OCI-LY7 (cell line): Measurements from ENCODE around the gene HNRNPH2. TPM values are rescaled to one million over a fixed set of nuclear protein-coding genes. Genes with fewer than 3 reads are reported as not detected.

Source experiments
- BruUV-seq: library from RNA; stranded (reverse); fragments of 400-500 nt; replicated peaks from 2 replicates; lab custom pipeline; 2021; lab: Mats Ljungman, UMichigan
- CTCF ChIA-PET: fragments of 300-600 bp; sonication (Branson Sonifier 250); formaldehyde crosslinking; loops from one replicate; lab custom pipeline; 2022; ENCODE audit warnings: antibody characterized with exemption; ENCODE audit not compliant: unreplicated experiment; lab: Charles Lee
- POLR2A ChIA-PET: fragments of 300-600 bp; sonication (Branson Sonifier 250); formaldehyde crosslinking; loops from one replicate; lab custom pipeline; 2022; ENCODE audit warnings: antibody characterized with exemption; lab: Charles Lee
- DNase-seq: peaks from one replicate; pipeline ENCODE4 v3.0.0-alpha.2; 2015; ENCODE audit warnings: low spot score
- H2AFZ ChIP-seq: fragments of 200-600 bp; sonication (generic), shearing (Covaris generic); 2 replicates; pipeline ENCODE4 v1.6.1; 2014; ENCODE audit warnings: mild to moderate bottlenecking, antibody characterized with exemption, low read length, moderate library complexity
- H3K27ac ChIP-seq: fragments of 200-600 bp; sonication (generic); 2 replicates; pipeline ENCODE4 v1.5.1; 2014; ENCODE audit warnings: mixed run types, low read depth, mild to moderate bottlenecking, moderate library complexity, low read length, inconsistent platforms; ENCODE audit not compliant: poor library complexity, severe bottlenecking
- H3K36me3 ChIP-seq: fragments of 200-600 bp; sonication (generic); 2 replicates; pipeline ENCODE4 v1.6.1; 2014; ENCODE audit warnings: mild to moderate bottlenecking, antibody characterized with exemption, low read length, moderate library complexity, mixed read lengths; ENCODE audit not compliant: insufficient read depth
- H3K4me1 ChIP-seq: fragments of 200-600 bp; sonication (generic); 2 replicates; pipeline ENCODE4 v1.5.1; 2014; ENCODE audit warnings: mild to moderate bottlenecking, low read length; ENCODE audit not compliant: insufficient read depth, poor library complexity, severe bottlenecking
- H3K4me2 ChIP-seq: fragments of 200-600 bp; sonication (generic); 2 replicates; pipeline ENCODE4 v1.6.1; 2014; ENCODE audit warnings: mild to moderate bottlenecking, low read length
- H3K4me3 ChIP-seq: fragments of 200-600 bp; sonication (generic); 2 replicates; pipeline ENCODE4 v1.5.1; 2014; ENCODE audit warnings: mild to moderate bottlenecking, low read depth, low read length; ENCODE audit not compliant: poor library complexity, severe bottlenecking
- H3K79me2 ChIP-seq: fragments of 200-600 bp; sonication (generic); 2 replicates; pipeline ENCODE4 v1.6.1; 2016; ENCODE audit warnings: low read depth, mild to moderate bottlenecking, low read length, moderate library complexity, mixed read lengths; ENCODE audit not compliant: insufficient read depth
- H3K9me2 ChIP-seq: fragments of 200-600 bp; sonication (generic); 2 replicates; pipeline ENCODE4 v1.6.1; 2016; ENCODE audit warnings: mild to moderate bottlenecking, low read length, mixed read lengths; ENCODE audit not compliant: insufficient read depth
- H3K9me3 ChIP-seq: fragments of 200-600 bp; sonication (generic); 2 replicates; pipeline ENCODE4 v1.6.1; 2014; ENCODE audit warnings: mild to moderate bottlenecking, mixed run types, low read length, mixed read lengths
- H4K20me1 ChIP-seq: fragments of 200-600 bp; sonication (generic); 2 replicates; pipeline ENCODE4 v1.6.1; 2014; ENCODE audit warnings: mild to moderate bottlenecking, antibody characterized with exemption, low read length, moderate library complexity, mixed read lengths; ENCODE audit not compliant: insufficient read depth
- CTCF ChIP-seq: fragments of 200-600 bp; sonication (generic); conservative IDR thresholded peaks from 2 replicates; pipeline ENCODE4 v1.5.1; 2014; ENCODE audit warnings: mild to moderate bottlenecking, antibody characterized with exemption, low read length, moderate library complexity, mixed read lengths
- EZH2phosphoT487 ChIP-seq: fragments of 200-600 bp; sonication (generic); IDR thresholded peaks from 2 replicates; pipeline ENCODE4 v1.6.1; 2018; ENCODE audit warnings: low read depth, borderline replicate concordance, mild to moderate bottlenecking, mixed run types, antibody characterized with exemption, low read length, moderate library complexity, mixed read lengths
- intact Hi-C: fragments of 100-400 bp; cut with micrococcal nuclease; formaldehyde crosslinking; loops from one replicate; pipeline ENCODE4 v1.10.0; 2022; ENCODE audit not compliant: unreplicated experiment
- total RNA-seq, 2 experiments: library from RNA; depleted of rRNA in 1 of 2; stranded (reverse); fragments of >200 nt in 1 of 2; shearing (Covaris generic) in 1 of 2; gene quantifications; 2 replicates each; pipeline ENCODE4 v1.2.3, GENCODE V29; 2014 to 2022

HNRNPH2 gene
- total RNA-seq, 2 experiments from 2014 or later: 23.5 to 38.1 TPM

- no peaks in the 10 kb centered on the region for H3K9me2 ChIP-seq
- H3K4me3 ChIP-seq: no peak overlapping the region
- no peak overlapping the region for H3K27ac ChIP-seq
- no peak overlapping the region for H2AFZ ChIP-seq
- CTCF ChIA-PET: no interaction called here
- POLR2A ChIA-PET: interaction anchor here (0.7 to 2.1 kb wide), 2 partner anchors 9 to 10 kb away, joined by 3 to 4 read pairs; no protein-coding TSS in a partner anchor
- peak overlapping the region; percentile 86; the same call in 1 of the 2 replicates for H3K4me2 ChIP-seq
- H4K20me1 ChIP-seq: no peaks in the 10 kb centered on the region
- H3K9me3 ChIP-seq: no peaks in the 10 kb centered on the region
- H3K79me2 ChIP-seq: peaks cover 60% of the 10 kb centered on the region
- BruUV-seq: no TSS peak
- H3K36me3 ChIP-seq: peaks cover 27% of the 10 kb centered on the region
- peaks cover 57% of the 10 kb centered on the region for H3K4me1 ChIP-seq
- no peak for DNase-seq
- intact Hi-C loops: loop anchor here (10.0 kb wide), 1 partner anchor 464 kb away; the partner anchor contains the start of gene XKRX
- TF ChIP-seq CTCF: no peak
- no peak for TF ChIP-seq EZH2phosphoT487
These were observed 19.4 kb upstream of the HNRNPH2 start for GRCh38 chrX:101388604-101389003.

GRCh38 chrX:101390664-101391525 is 17.1 kb upstream of the HNRNPH2 start, which contains the start of gene RPL36A:
Gene RPL36A, plus strand, starts transcription at chrX:101391011. Its CDS starts 33 bp downstream, at chrX:101391044.
- H3K79me2 ChIP-seq: peaks cover 41% of the 10 kb centered on the region
- peak; percentile 74 for TF ChIP-seq CTCF
- no peak for TF ChIP-seq EZH2phosphoT487
- peak within 1 kb of the TSS; percentile 98 for H3K4me3 ChIP-seq
- H2AFZ ChIP-seq: peak within 1 kb of the TSS; percentile 86; the same call in 1 of the 2 replicates
- peaks cover 47% of the 10 kb centered on the region for H3K36me3 ChIP-seq
- H3K9me2 ChIP-seq: no peaks in the 10 kb centered on the region
- POLR2A ChIA-PET: interaction anchor here (0.8 to 1.8 kb wide), 10 partner anchors 11 to 42 kb away, joined by 3 to 13 read pairs (median 4); partner anchors contain the start of genes GLA, HNRNPH2 and TIMM8A
- H3K4me1 ChIP-seq: peaks cover 69% of the 10 kb centered on the region
- BruUV-seq: TSS peak; percentile 82
- intact Hi-C loops: loop anchor here (2.0 kb wide), 2 partner anchors 32 to 42 kb away; partner anchors contain the start of gene TIMM8A
- CTCF ChIA-PET: interaction anchor here (0.5 kb wide), 1 partner anchor 231 kb away, joined by 5 read pairs; no protein-coding TSS in a partner anchor
- no peaks in the 10 kb centered on the region for H4K20me1 ChIP-seq
- peak; percentile 91 for DNase-seq
- peak within 1 kb of the TSS; percentile 86 for H3K4me2 ChIP-seq
- peak within 1 kb of the TSS; percentile 88 for H3K27ac ChIP-seq
- H3K9me3 ChIP-seq: no peaks in the 10 kb centered on the region
